Measurements from ENCODE around the gene UBR3.
"Not testable (repeated sequence)": the region's sequence is repeated elsewhere in the genome, so short reads cannot be mapped to it uniquely, and the experiment has no call there.

Gene UBR3

DNA sequence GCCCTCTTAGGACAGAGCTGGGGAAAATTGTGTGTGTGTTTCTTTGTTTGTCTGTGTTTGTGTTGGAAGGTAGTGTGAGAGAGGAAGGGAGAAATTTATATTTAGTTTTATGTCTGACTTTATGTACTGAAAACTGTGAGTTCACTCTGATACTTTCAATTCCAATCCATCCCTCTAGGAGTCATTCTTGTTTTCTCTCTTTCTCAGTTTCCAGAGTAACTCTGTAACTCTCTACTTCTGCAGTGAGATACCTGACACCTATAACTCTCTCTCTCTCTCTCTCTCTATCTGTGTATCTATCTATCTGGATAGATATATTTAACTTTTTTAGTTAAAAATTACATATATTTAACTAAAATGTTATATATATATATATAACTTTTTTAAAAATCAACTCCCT lies 128.7 kb downstream of the UBR3 start:
- no peaks in the 10 kb centered on the region for H3K4me1 ChIP-seq (ENCODE audit: insufficient read depth, low read length)
- no peak overlapping the region for H2AFZ ChIP-seq (ENCODE audit: low read depth, low read length)
- peaks cover 14% of the 10 kb centered on the region for H3K36me3 ChIP-seq (ENCODE audit: insufficient read depth, low read length)
- no peaks in the 10 kb centered on the region for H3K27me3 ChIP-seq (ENCODE audit: insufficient read depth, low read length)
- no peaks in the 10 kb centered on the region for H3K9me3 ChIP-seq (ENCODE audit: low read length)
- H3K4me3 ChIP-seq (ENCODE audit: low read length) = no peak overlapping the region

DNA sequence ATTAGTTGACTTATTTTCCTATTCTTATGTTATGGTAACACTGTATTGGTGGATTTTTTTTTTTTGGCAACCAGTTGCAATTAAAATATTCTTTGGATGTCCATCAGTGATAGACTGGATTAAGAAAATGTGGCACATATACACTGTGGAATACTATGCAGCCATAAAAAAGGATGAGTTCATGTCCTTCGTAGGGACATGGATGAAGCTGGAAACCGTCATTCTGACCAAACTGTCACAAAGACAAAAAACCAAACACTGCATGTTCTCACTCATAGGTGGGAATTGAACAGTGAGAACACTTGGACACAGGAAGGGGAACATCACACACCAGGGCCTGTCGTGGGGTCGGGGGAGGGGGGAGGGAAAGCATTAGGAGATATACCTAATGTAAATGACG lies 130.0 kb downstream of the UBR3 start:
- peaks cover 16% of the 10 kb centered on the region for H3K36me3 ChIP-seq (ENCODE audit: insufficient read depth, low read length)
- not testable (repeated sequence) for H3K4me1 ChIP-seq (ENCODE audit: insufficient read depth, low read length); H2AFZ ChIP-seq (ENCODE audit: low read depth, low read length)

DNA sequence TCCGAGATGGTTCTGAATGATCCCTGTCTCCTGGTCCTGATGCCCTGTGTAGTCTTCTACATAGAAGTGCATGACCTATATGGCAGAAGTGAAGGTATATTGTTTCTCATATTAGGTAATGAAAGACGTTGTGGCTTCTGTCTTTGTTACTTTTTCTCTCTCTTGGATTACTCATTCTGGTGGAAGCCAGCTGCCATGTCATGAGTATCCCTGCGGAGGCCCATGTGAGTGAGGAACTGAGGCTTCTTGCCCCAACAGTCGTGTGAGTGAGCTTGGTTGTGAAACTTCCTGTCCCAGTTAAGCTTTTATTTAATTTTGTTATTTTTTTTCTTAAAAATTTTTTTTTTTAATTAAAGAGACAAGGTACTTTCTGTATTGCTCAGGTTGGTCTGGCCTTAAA lies 134.7 kb downstream of the UBR3 start:
- no peaks in the 10 kb centered on the region for H3K9me3 ChIP-seq (ENCODE audit: low read length)
- no peak overlapping the region for H2AFZ ChIP-seq (ENCODE audit: low read depth, low read length)
- no peak overlapping the region for H3K4me3 ChIP-seq (ENCODE audit: low read length)
- H3K27me3 ChIP-seq (ENCODE audit: insufficient read depth, low read length) = no peaks in the 10 kb centered on the region
- H3K4me1 ChIP-seq (ENCODE audit: insufficient read depth, low read length) = no peaks in the 10 kb centered on the region
- peaks cover 28% of the 10 kb centered on the region for H3K36me3 ChIP-seq (ENCODE audit: insufficient read depth, low read length)

More for the DNA sequence above, 130.0 kb downstream of the UBR3 start:
- not testable (repeated sequence) for H3K4me3 ChIP-seq (ENCODE audit: low read length); H3K27me3 ChIP-seq (ENCODE audit: insufficient read depth, low read length); H3K9me3 ChIP-seq (ENCODE audit: low read length)

DNA sequence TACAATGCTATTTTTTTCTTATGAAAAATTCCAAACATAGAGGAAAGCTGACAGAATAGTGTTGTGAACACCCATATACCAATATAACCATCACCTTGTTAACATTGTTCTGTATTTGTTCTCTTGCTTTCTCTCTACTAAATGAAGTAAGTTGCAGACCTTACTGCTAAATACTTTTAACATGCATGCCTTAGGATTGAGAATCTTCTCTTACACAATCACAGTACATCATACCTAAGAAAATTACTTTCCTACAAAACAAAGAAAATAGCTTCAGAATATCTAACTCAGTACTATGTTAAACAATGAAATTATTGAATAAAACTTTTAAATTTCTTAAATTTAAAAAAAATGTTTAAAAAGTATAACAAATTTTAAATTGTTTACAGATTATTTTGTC lies 136.5 kb downstream of the UBR3 start:
- H3K9me3 ChIP-seq (ENCODE audit: low read length) = no peaks in the 10 kb centered on the region
- H3K27me3 ChIP-seq (ENCODE audit: insufficient read depth, low read length) = no peaks in the 10 kb centered on the region
- peaks cover 28% of the 10 kb centered on the region for H3K36me3 ChIP-seq (ENCODE audit: insufficient read depth, low read length)
- no peaks in the 10 kb centered on the region for H3K4me1 ChIP-seq (ENCODE audit: insufficient read depth, low read length)
- no peak overlapping the region for H2AFZ ChIP-seq (ENCODE audit: low read depth, low read length)
- no peak overlapping the region for H3K4me3 ChIP-seq (ENCODE audit: low read length)

DNA sequence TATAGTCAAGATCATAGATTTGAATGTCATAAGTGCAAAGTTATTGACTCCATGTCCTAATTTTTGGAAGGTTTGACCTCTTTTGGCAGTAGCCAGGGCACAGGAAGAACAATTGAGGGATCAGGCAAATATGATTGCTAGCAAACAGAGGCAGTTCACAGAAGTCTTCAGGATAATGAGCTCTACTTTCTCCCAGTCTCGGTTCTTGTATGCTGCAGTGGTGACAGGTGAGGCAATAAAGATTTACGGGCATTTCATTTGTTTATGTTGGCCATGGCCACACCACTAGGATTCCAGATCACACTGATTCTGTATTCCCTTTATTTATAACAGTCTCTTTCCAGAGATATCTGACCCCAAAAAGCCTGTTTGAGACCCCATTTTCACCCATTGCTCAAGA lies 137.5 kb downstream of the UBR3 start:
- H3K4me1 ChIP-seq (ENCODE audit: insufficient read depth, low read length) = no peaks in the 10 kb centered on the region

DNA sequence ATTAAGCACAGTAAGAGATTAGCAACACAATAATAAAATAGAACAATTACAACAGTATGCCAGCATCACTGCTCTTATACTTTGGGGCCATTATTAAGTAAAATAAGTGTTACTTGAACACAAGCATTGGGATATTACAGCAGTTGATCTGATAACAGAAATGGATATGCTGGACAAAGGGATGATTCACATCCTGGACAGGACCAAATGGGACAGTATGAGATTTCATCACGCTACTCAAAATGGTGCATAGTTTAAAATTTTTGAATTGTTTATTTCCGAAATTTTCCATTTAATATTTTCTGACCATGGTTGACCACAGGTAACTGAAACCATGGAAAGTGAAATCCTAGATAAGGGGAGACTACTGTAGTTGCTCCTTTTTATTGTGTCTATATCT lies 138.2 kb downstream of the UBR3 start:
- no peaks in the 10 kb centered on the region for H3K27me3 ChIP-seq (ENCODE audit: insufficient read depth, low read length)
- no peaks in the 10 kb centered on the region for H3K9me3 ChIP-seq (ENCODE audit: low read length)
- no peaks in the 10 kb centered on the region for H3K4me1 ChIP-seq (ENCODE audit: insufficient read depth, low read length)

More for the DNA sequence above, 137.5 kb downstream of the UBR3 start:
- H3K36me3 ChIP-seq (ENCODE audit: insufficient read depth, low read length) = peaks cover 21% of the 10 kb centered on the region
- H3K27me3 ChIP-seq (ENCODE audit: insufficient read depth, low read length) = no peaks in the 10 kb centered on the region
- no peak overlapping the region for H2AFZ ChIP-seq (ENCODE audit: low read depth, low read length)
- H3K9me3 ChIP-seq (ENCODE audit: low read length) = no peaks in the 10 kb centered on the region
- no peak overlapping the region for H3K4me3 ChIP-seq (ENCODE audit: low read length)

DNA sequence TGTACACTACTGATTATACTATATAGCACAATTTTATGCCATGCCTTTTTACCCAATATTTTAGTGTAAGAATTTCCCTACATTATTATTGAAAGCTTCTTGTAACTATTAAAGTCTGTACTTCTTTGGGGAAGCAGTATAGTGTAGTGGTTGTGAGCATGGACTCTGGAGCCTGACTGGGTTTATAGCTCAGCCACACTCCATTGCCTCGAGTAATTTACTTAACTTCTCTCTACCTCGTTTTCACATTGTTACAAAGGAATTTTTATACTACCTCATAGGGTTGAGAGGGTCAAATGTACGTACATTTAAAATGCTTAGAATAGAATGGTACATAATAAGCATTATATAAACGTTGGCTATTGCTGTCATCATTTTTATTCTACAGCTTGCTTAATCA lies 139.2 kb downstream of the UBR3 start:
- Histone ChIP-seq H3K36me3 (ENCODE audit: insufficient read depth, low read length) (peaks cover 12% of the 10 kb centered on the region), H2AFZ (ENCODE audit: low read depth, low read length) (no peak overlapping the region)

More for the DNA sequence above, 138.2 kb downstream of the UBR3 start:
- Histone ChIP-seq H2AFZ (ENCODE audit: low read depth, low read length) (no peak overlapping the region), H3K4me3 (ENCODE audit: low read length) (no peak overlapping the region), H3K36me3 (ENCODE audit: insufficient read depth, low read length) (peaks cover 18% of the 10 kb centered on the region)

DNA sequence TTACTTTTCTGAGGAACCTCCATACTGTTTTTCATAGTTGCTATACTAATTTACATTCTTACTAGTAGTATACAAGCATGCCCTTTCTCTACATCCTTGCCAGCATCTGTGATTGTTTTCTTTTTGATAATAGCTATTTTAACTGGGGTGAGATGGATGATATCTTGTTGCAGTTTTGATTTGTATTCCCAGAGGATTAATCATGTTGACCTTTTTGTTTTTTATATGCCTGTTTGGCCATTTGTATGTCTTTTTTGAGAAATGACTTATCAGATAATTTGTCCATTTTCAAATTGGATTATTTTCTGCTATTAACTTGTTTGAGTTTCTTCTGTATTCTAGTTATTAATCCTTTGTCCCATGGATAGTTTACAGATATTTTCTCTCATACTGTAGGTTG lies 141.5 kb downstream of the UBR3 start:
- Histone ChIP-seq H3K36me3 (ENCODE audit: insufficient read depth, low read length) (peaks cover 12% of the 10 kb centered on the region), H3K27me3 (ENCODE audit: insufficient read depth, low read length) (no peaks in the 10 kb centered on the region), H3K4me3 (ENCODE audit: low read length) (no peak overlapping the region), H3K4me1 (ENCODE audit: insufficient read depth, low read length) (no peaks in the 10 kb centered on the region), H3K9me3 (ENCODE audit: low read length) (no peaks in the 10 kb centered on the region), H2AFZ (ENCODE audit: low read depth, low read length) (no peak overlapping the region)

More for the DNA sequence above, 139.2 kb downstream of the UBR3 start:
- Histone ChIP-seq H3K9me3 (ENCODE audit: low read length) (no peaks in the 10 kb centered on the region), H3K27me3 (ENCODE audit: insufficient read depth, low read length) (no peaks in the 10 kb centered on the region), H3K4me3 (ENCODE audit: low read length) (no peak overlapping the region), H3K4me1 (ENCODE audit: insufficient read depth, low read length) (no peaks in the 10 kb centered on the region)

DNA sequence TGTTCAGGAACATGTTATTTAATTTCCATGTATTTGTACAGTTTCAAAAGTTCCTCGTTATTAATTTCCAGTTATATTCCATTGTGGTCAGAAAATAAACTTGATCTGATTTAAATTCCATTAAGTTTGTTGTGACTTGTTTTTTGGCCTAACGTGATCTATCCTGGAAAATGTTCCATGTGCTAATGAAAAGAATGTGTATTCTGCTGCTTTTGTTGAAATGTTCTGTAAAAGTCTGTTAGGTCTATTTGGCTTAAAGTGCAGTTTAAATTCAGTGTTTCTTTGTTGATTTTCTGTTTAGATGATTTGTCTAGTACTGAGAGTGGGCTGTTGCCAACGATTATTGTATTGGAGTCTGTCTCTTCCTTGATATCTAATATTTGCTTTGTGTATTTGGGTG lies 148.0 kb downstream of the UBR3 start:
- Histone ChIP-seq H3K27me3 (ENCODE audit: insufficient read depth, low read length) (no peaks in the 10 kb centered on the region), H3K36me3 (ENCODE audit: insufficient read depth, low read length) (no peaks in the 10 kb centered on the region), H3K4me3 (ENCODE audit: low read length) (no peak overlapping the region), H2AFZ (ENCODE audit: low read depth, low read length) (no peak overlapping the region), H3K4me1 (ENCODE audit: insufficient read depth, low read length) (no peaks in the 10 kb centered on the region), H3K9me3 (ENCODE audit: low read length) (peaks cover 7% of the 10 kb centered on the region)

DNA sequence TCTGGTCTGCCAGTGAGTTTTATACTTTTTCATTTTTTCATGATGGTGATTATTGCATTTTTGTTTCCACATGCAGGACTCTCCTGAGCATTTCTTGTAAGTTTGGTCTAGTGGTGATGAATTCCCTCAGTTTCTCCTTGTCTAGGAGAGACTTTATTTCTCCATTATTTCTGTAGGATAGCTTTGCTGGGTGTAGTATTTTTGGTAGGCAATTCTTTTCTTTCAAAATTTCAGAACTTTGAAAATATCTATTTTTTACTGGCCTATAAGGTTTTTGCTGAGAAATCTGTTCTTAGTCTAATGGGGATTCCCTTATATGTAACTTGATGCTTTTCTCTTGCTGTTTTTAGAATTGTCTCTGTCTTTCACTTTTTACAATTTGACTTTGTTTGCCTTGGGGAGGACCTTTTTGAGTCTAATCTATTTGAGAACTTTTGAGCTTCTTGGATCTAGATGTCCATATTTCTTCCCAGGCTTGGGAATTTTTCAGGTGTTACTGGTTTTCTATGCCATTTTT lies 149.1 kb downstream of the UBR3 start:
- H3K36me3 ChIP-seq (ENCODE audit: insufficient read depth, low read length) = no peaks in the 10 kb centered on the region
- no peak overlapping the region for H2AFZ ChIP-seq (ENCODE audit: low read depth, low read length)
- no peak overlapping the region for H3K4me3 ChIP-seq (ENCODE audit: low read length)
- H3K27me3 ChIP-seq (ENCODE audit: insufficient read depth, low read length) = no peaks in the 10 kb centered on the region
- no peaks in the 10 kb centered on the region for H3K4me1 ChIP-seq (ENCODE audit: insufficient read depth, low read length)
- peaks cover 7% of the 10 kb centered on the region for H3K9me3 ChIP-seq (ENCODE audit: low read length)

DNA sequence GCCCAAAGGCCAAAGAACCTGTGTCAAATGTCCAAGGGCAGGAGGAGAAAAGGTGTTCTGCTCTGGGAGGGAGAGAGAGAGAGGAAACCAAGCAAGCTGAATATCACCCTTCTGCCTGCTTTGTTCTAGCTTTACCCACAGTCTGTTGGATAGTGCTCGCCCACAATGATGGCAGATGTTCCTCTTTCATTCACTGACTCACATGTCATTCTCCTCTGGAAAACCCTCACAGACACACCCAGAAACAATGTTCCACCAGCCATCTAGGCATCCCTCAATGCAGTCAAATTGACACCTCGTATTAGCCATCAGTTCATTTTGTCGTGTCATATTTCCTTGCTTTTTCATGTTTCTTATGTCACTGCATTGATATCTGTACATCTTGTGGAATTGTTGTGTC lies 150.3 kb downstream of the UBR3 start:
- peaks cover 7% of the 10 kb centered on the region for H3K9me3 ChIP-seq (ENCODE audit: low read length)
- H3K4me1 ChIP-seq (ENCODE audit: insufficient read depth, low read length) = no peaks in the 10 kb centered on the region

DNA sequence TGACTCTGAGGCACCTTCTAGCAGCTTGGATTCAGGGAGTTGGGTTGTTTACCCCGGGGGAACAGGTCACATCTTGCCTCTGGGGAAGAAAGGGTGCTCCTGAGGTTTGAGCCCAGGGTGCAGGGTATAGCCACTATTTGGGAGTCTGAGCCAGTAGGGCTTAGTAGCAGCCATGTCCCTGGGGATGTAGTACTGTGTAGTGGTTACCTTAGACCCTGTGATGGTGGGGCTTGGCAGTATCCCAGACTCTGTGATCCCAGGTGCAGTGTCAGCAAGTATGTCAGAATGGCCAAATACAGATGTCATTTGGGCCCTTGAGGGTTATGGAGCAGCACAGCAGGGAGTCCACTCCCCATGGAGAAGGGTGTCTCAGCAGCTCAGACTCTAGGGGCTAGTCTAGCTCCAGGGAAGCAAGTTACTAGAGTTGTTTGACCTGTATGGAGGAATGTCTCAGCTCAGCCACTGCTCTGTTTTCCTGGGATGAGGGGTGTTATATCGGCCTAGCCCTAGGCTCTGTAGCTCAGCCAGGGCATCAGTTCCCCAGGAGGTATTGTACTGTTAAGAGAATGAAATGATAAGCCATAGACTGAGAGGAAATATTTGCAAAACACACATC lies 151.3 kb downstream of the UBR3 start:
- H3K9me3 ChIP-seq (ENCODE audit: low read length) = peaks cover 7% of the 10 kb centered on the region
- no peaks in the 10 kb centered on the region for H3K36me3 ChIP-seq (ENCODE audit: insufficient read depth, low read length)
- H3K4me3 ChIP-seq (ENCODE audit: low read length) = no peak overlapping the region
- H3K27me3 ChIP-seq (ENCODE audit: insufficient read depth, low read length) = no peaks in the 10 kb centered on the region
- no peak overlapping the region for H2AFZ ChIP-seq (ENCODE audit: low read depth, low read length)
- no peaks in the 10 kb centered on the region for H3K4me1 ChIP-seq (ENCODE audit: insufficient read depth, low read length)

More for the DNA sequence above, 150.3 kb downstream of the UBR3 start:
- H3K4me3 ChIP-seq (ENCODE audit: low read length) = no peak overlapping the region
- H2AFZ ChIP-seq (ENCODE audit: low read depth, low read length) = no peak overlapping the region
- no peaks in the 10 kb centered on the region for H3K36me3 ChIP-seq (ENCODE audit: insufficient read depth, low read length)
- no peaks in the 10 kb centered on the region for H3K27me3 ChIP-seq (ENCODE audit: insufficient read depth, low read length)

DNA sequence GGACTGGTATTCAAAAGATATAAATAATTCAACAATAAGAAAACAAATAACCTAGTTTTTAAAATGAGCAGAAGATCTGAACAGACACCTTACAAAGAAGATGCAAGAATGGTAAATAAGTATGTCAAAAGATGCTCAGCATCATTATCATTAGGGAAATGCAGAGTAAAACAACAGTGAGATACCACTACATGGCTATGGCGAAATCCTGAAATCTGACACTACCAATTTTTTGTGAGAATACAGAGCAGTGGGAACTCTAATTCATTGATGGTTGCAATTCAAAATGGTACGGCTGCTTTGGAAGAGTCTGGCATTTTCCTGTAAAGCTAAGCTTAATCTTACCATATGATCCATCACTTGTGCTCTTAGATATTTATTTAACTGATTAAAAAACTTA lies 151.8 kb downstream of the UBR3 start:
- Histone ChIP-seq H2AFZ (ENCODE audit: low read depth, low read length) (no peak overlapping the region), H3K4me1 (ENCODE audit: insufficient read depth, low read length) (no peaks in the 10 kb centered on the region), H3K27me3 (ENCODE audit: insufficient read depth, low read length) (no peaks in the 10 kb centered on the region), H3K4me3 (ENCODE audit: low read length) (no peak overlapping the region), H3K9me3 (ENCODE audit: low read length) (peaks cover 7% of the 10 kb centered on the region), H3K36me3 (ENCODE audit: insufficient read depth, low read length) (no peaks in the 10 kb centered on the region)

DNA sequence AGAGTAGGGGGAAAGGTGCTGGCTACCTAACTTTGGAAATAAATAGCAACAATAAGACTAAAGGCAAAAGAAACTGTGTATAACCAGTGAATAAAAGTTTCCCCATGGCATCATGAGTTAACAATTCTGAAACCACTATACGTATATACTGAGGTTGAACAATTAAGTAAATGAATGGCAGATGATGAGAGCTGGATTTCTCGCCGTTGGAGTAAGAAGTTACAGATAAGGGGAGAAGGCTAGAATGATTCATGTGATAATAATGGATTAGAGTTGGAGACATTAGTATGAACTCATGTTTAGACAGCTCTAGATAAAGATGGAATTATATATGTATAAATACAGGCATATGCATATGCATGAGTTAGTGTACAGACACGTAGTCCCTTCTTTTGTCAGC lies 152.7 kb downstream of the UBR3 start:
- H3K9me3 ChIP-seq (ENCODE audit: low read length) = peaks cover 7% of the 10 kb centered on the region
- no peaks in the 10 kb centered on the region for H3K36me3 ChIP-seq (ENCODE audit: insufficient read depth, low read length)
- H3K4me3 ChIP-seq (ENCODE audit: low read length) = no peak overlapping the region
- H3K4me1 ChIP-seq (ENCODE audit: insufficient read depth, low read length) = no peaks in the 10 kb centered on the region
- H3K27me3 ChIP-seq (ENCODE audit: insufficient read depth, low read length) = no peaks in the 10 kb centered on the region
- no peak overlapping the region for H2AFZ ChIP-seq (ENCODE audit: low read depth, low read length)
